Neuronal stem cell (in vitro differentiated cells): Measurements from ENCODE around the gene STAC3.

ENCODE experiments used
- DNase-seq: peaks from one replicate; pipeline ENCODE4 v3.0.0-alpha.2; 2013; ENCODE audit warnings: low spot score
- H2AFZ ChIP-seq: one replicate; pipeline ENCODE4 v1.6.1; 2013; ENCODE audit warnings: mild to moderate bottlenecking, low read length, inconsistent platforms
- H2AK5ac ChIP-seq: 2 replicates; pipeline ENCODE4 v1.6.1; 2013; ENCODE audit warnings: low read depth, mild to moderate bottlenecking, inconsistent platforms, low read length, moderate library complexity, mixed read lengths
- H2BK120ac ChIP-seq: 2 replicates; pipeline ENCODE4 v1.6.1; 2013; ENCODE audit warnings: low read depth, mild to moderate bottlenecking, inconsistent platforms, low read length, moderate library complexity, mixed read lengths
- H2BK12ac ChIP-seq: one replicate; pipeline ENCODE4 v1.6.1; 2013; ENCODE audit warnings: low read length, inconsistent platforms
- H2BK15ac ChIP-seq: 2 replicates; pipeline ENCODE4 v1.6.1; 2013; ENCODE audit warnings: mild to moderate bottlenecking, low read length, inconsistent platforms, mixed read lengths
- H2BK5ac ChIP-seq: one replicate; pipeline ENCODE4 v1.6.1; 2013; ENCODE audit warnings: inconsistent platforms, mild to moderate bottlenecking, low read length, moderate library complexity
- H3K14ac ChIP-seq: one replicate; pipeline ENCODE4 v1.6.1; 2013; ENCODE audit warnings: low read length, inconsistent platforms
- H3K18ac ChIP-seq: 2 replicates; pipeline ENCODE4 v1.6.1; 2013; ENCODE audit warnings: low read length, inconsistent platforms
- H3K23ac ChIP-seq: 2 replicates; pipeline ENCODE4 v1.6.1; 2013; ENCODE audit warnings: low read depth, mild to moderate bottlenecking, mixed read lengths, low read length, inconsistent platforms; ENCODE audit not compliant: poor library complexity
- H3K27ac ChIP-seq: replicated peaks from 3 replicates; pipeline ENCODE4 v1.5.1; 2013; ENCODE audit warnings: low read length, inconsistent platforms
- H3K27me3 ChIP-seq, 3 experiments: 2 replicates each; pipeline ENCODE4 v1.6.1; 2013; ENCODE audit warnings: low read length in 3 of 3, mild to moderate bottlenecking in 2 of 3, inconsistent platforms in 1 of 3, low read depth in 1 of 3, mixed read lengths in 1 of 3, moderate library complexity in 1 of 3; ENCODE audit not compliant: control insufficient read depth in 3 of 3, insufficient read depth in 3 of 3
- H3K36me3 ChIP-seq, 2 donors: replicated peaks in 1 of 2; 2 replicates each; pipeline ENCODE4 v1.6.1; 2013; ENCODE audit warnings: low read length in 2 of 2; ENCODE audit not compliant: control insufficient read depth in 2 of 2, insufficient read depth in 2 of 2
- H3K4ac ChIP-seq: 2 replicates; pipeline ENCODE4 v1.6.1; 2013; ENCODE audit warnings: inconsistent platforms, mild to moderate bottlenecking, low read length, moderate library complexity
- H3K4me1 ChIP-seq, 2 donors: 1 replicate in 1 of 2; 2 replicates in 1 of 2; pipeline ENCODE4 v1.6.1; 2013; ENCODE audit warnings: low read length in 2 of 2, low read depth in 1 of 2; ENCODE audit not compliant: control insufficient read depth in 2 of 2, insufficient read depth in 1 of 2
- H3K4me2 ChIP-seq: one replicate; pipeline ENCODE4 v1.6.1; 2013; ENCODE audit warnings: mild to moderate bottlenecking, low read length, inconsistent platforms; ENCODE audit not compliant: insufficient read depth, poor library complexity, severe bottlenecking
- H3K4me3 ChIP-seq, 2 donors: 2 replicates each; pipeline ENCODE4 v1.5.1; 2013; ENCODE audit warnings: low read length in 2 of 2, mild to moderate bottlenecking in 2 of 2, inconsistent platforms in 1 of 2, moderate library complexity in 1 of 2
- H3K79me1 ChIP-seq: one replicate; pipeline ENCODE4 v1.6.1; 2013; ENCODE audit warnings: low read depth, mild to moderate bottlenecking, inconsistent platforms, low read length, moderate library complexity
- H3K9ac ChIP-seq: one replicate; pipeline ENCODE4 v1.6.1; 2013; ENCODE audit warnings: mild to moderate bottlenecking, low read depth, low read length, inconsistent platforms; ENCODE audit not compliant: poor library complexity
- H3K9me3 ChIP-seq, 2 donors: replicated peaks in 1 of 2; 2 replicates each; pipeline versions ENCODE3 to v1.6.1; 2013; ENCODE audit warnings: low read length in 2 of 2, mild to moderate bottlenecking in 2 of 2, inconsistent platforms in 1 of 2, low read depth in 1 of 2, mixed read lengths in 1 of 2, moderate library complexity in 1 of 2; ENCODE audit not compliant: control insufficient read depth in 2 of 2, insufficient read depth in 1 of 2
- H4K8ac ChIP-seq: one replicate; pipeline ENCODE4 v1.6.1; 2013; ENCODE audit warnings: low read depth, mild to moderate bottlenecking, inconsistent platforms, low read length, moderate library complexity
- H4K91ac ChIP-seq: one replicate; pipeline ENCODE4 v1.6.1; 2013; ENCODE audit warnings: low read length, low read depth, mild to moderate bottlenecking, inconsistent platforms; ENCODE audit not compliant: poor library complexity
- WGBS, 2 donors: extraction: QIAGEN DNeasy Blood & Tissue Kit; methylation state at CpG; one replicate each; pipeline ENCODE4 v1.1.7; 2013; ENCODE audit warnings: missing lambda C conversion rate in 2 of 2, mixed read lengths in 1 of 2; ENCODE audit not compliant: insufficient read length in 2 of 2, insufficient replicate concordance in 1 of 2; ENCODE audit errors: extremely low coverage in 2 of 2; 5-methylcytosine and 5-hydroxymethylcytosine counted together

Gene STAC3

GRCh38 chr12:57196956-57197355 is 54.0 kb downstream of the STAC3 start:
- Histone ChIP-seq H3K27me3 (no peaks in the 10 kb centered on the region), H2BK120ac (peak overlapping the region; percentile 72), H2AFZ (no peak overlapping the region), H4K91ac (no peak overlapping the region), H3K4me1 (no peaks in the 10 kb centered on the region), H3K23ac (peak overlapping the region; percentile 80), H2BK5ac (peak overlapping the region; percentile 75), H3K27ac (no peak overlapping the region), H2BK15ac (no peak overlapping the region), H3K79me1 (peaks cover 10% of the 10 kb centered on the region), H3K14ac (no peak overlapping the region), H2AK5ac (no peak overlapping the region), H3K9me3 (peaks cover 0 to 2% of the 10 kb centered on the region in 2 donors), H3K36me3 (peaks cover 93 to 100% of the 10 kb centered on the region in 2 donors), H3K4me3 (no peak overlapping the region), H2BK12ac (no peak overlapping the region), H3K4ac (no peak overlapping the region), H3K9ac (no peak overlapping the region), H4K8ac (no peak overlapping the region), H3K4me2 (no peak overlapping the region), H3K18ac (no peak overlapping the region)
- DNase-seq: no peak
- WGBS, 2 donors: no CpG with 5 or more reads among the region's 22 CpGs

GRCh38 chr12:57196439-57196838 is 54.5 kb downstream of the STAC3 start:
- no peak for DNase-seq
- Histone ChIP-seq H3K79me1 (peaks cover 12% of the 10 kb centered on the region), H3K27me3 (no peaks in the 10 kb centered on the region), H3K23ac (peak overlapping the region; percentile 80), H2BK5ac (peak overlapping the region; percentile 75), H4K8ac (no peak overlapping the region), H3K4me1 (no peaks in the 10 kb centered on the region), H3K4ac (no peak overlapping the region), H2BK120ac (peak overlapping the region; percentile 72), H3K27ac (no peak overlapping the region), H3K14ac (no peak overlapping the region), H3K9me3 (peaks cover 0 to 7% of the 10 kb centered on the region in 2 donors), H2BK15ac (no peak overlapping the region), H3K9ac (peak overlapping the region; percentile 21), H2BK12ac (no peak overlapping the region), H4K91ac (no peak overlapping the region), H3K18ac (no peak overlapping the region), H3K36me3 (peaks cover 94 to 100% of the 10 kb centered on the region in 2 donors), H2AFZ (no peak overlapping the region), H2AK5ac (no peak overlapping the region), H3K4me3 (no peak overlapping the region), H3K4me2 (no peak overlapping the region)
- no CpG with 5 or more reads among the region's 4 CpGs for WGBS, 2 donors

- H4K91ac ChIP-seq: no peak overlapping the region
- no peak overlapping the region for H3K4me2 ChIP-seq
- no peak overlapping the region for H3K14ac ChIP-seq
- no peak overlapping the region for H3K4me3 ChIP-seq
- H4K8ac ChIP-seq: peak overlapping the region; percentile 43
- H3K79me1 ChIP-seq: peaks cover 12% of the 10 kb centered on the region
- H3K36me3 ChIP-seq: peaks cover 94 to 100% of the 10 kb centered on the region in 2 donors
- H2BK15ac ChIP-seq: no peak overlapping the region
- no peak overlapping the region for H2BK120ac ChIP-seq
- no peak for DNase-seq
- peaks cover 0 to 8% of the 10 kb centered on the region in 2 donors for H3K9me3 ChIP-seq
- peak overlapping the region; percentile 66 for H2BK5ac ChIP-seq
- H3K4me1 ChIP-seq: no peaks in the 10 kb centered on the region
- H3K18ac ChIP-seq: no peak overlapping the region
- H2AFZ ChIP-seq: no peak overlapping the region
- no peak overlapping the region for H3K27ac ChIP-seq
- no CpG with 5 or more reads among the region's 34 CpGs for WGBS, 2 donors
- no peaks in the 10 kb centered on the region for H3K27me3 ChIP-seq
- H3K4ac ChIP-seq: no peak overlapping the region
- peak overlapping the region; percentile 44 for H3K9ac ChIP-seq
- H2BK12ac ChIP-seq: peak overlapping the region; percentile 58
- H3K23ac ChIP-seq: peak overlapping the region; percentile 73
- H2AK5ac ChIP-seq: no peak overlapping the region
Measured at GRCh38 chr12:57195611-57196371, 55.2 kb downstream of the STAC3 start.

- Histone ChIP-seq H2BK15ac (no peak overlapping the region), H3K36me3 (peaks cover 99 to 100% of the 10 kb centered on the region in 2 donors), H3K9me3 (peaks cover 0 to 8% of the 10 kb centered on the region in 2 donors), H3K14ac (no peak overlapping the region), H2BK5ac (peak overlapping the region; percentile 66), H3K4me1 (no peaks in the 10 kb centered on the region), H3K4me2 (no peak overlapping the region), H2AK5ac (no peak overlapping the region), H3K9ac (peak overlapping the region; percentile 12), H3K27ac (no peak overlapping the region), H3K18ac (peak overlapping the region; percentile 48), H2BK12ac (no peak overlapping the region), H3K27me3 (no peaks in the 10 kb centered on the region), H4K91ac (no peak overlapping the region), H3K23ac (peak overlapping the region; percentile 55), H3K4ac (no peak overlapping the region), H2BK120ac (no peak overlapping the region), H3K4me3 (no peak overlapping the region), H4K8ac (no peak overlapping the region), H3K79me1 (peaks cover 12% of the 10 kb centered on the region), H2AFZ (no peak overlapping the region)
- no peak for DNase-seq
- WGBS, 2 donors: no CpG with 5 or more reads among the region's 19 CpGs
Measured at GRCh38 chr12:57195186-57195585, 55.8 kb downstream of the STAC3 start.
